Muscle layer of colon (tissue), 2 donors: ENCODE measurements around the gene DTNA.
"Not testable (repeated sequence)": the region's sequence is repeated elsewhere in the genome, so short reads cannot be mapped to it uniquely, and the experiment has no call there.

Source experiments
- H3K27ac ChIP-seq: one replicate; pipeline ENCODE4 v1.7.0; 2013; ENCODE audit warnings: low read depth, mild to moderate bottlenecking, low read length, moderate library complexity
- H3K27me3 ChIP-seq, 2 donors: one replicate each; pipeline ENCODE4 v1.7.0; 2013; ENCODE audit warnings: low read length in 2 of 2, mild to moderate bottlenecking in 2 of 2; ENCODE audit not compliant: insufficient read depth in 2 of 2, control insufficient read depth in 1 of 2
- H3K36me3 ChIP-seq: one replicate; pipeline ENCODE4 v1.7.0; 2013; ENCODE audit warnings: mild to moderate bottlenecking, low read length; ENCODE audit not compliant: insufficient read depth
- H3K4me1 ChIP-seq: one replicate; pipeline ENCODE4 v1.7.0; 2013; ENCODE audit warnings: mild to moderate bottlenecking, low read length; ENCODE audit not compliant: insufficient read depth
- H3K4me3 ChIP-seq, 2 donors: one replicate each; pipeline ENCODE4 v1.7.0; 2013; ENCODE audit warnings: low read length in 2 of 2, low read depth in 1 of 2, mild to moderate bottlenecking in 1 of 2, moderate library complexity in 1 of 2
- H3K9ac ChIP-seq: one replicate; pipeline ENCODE4 v1.7.0; 2013; ENCODE audit warnings: low read length
- H3K9me3 ChIP-seq: one replicate; pipeline ENCODE4 v1.7.0; 2013; ENCODE audit warnings: mild to moderate bottlenecking, low read length
- donor health status: abdominal sarcoma.
- donor health status: Adenocarcinoma of cecum.

DTNA gene

DNA sequence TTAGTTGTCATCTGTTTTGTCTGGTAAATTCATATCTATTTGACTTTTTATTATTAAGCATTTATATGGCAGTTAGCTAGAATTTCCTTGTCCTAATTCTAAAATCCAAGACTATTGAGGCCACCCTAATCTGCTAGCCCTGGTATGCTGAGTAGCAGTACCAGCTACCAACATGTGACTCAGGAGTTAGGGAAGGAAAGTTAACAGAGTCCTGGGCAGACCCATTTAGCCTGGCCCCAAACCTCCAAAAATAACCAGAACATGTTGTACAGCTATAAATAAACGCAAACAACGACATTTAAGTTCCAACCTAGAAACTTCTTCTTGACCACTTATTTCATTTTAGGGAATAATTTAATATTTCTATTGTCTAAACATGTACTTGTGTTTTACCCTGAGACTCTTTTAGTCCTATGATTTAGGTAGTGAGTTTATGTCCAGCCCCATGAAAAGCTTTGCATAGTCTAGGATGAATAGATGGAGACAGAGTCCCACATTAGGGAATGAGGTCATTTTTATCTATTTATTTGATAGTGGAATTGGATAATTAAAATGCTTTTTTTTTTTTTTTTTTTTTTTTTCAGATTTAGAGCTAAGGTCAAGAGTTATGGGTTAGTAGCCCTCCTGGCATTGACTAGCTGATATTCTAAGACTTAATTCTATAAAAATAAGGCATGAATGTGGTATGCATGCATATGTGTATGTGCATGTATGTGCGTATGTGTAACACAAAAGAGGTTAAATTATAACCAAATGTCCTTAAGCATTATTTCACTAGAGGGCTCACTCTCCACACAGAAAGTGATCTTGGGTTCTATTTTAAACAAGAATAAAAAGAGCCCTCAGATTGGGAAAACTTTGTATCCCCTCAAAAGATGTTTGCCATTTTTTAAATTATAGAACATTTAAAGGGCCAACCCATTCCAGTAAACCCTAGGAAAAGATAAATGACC, 171.1 kb downstream of the DTNA start:
- Histone ChIP-seq H3K9ac (no peak overlapping the region), H3K27ac (no peak overlapping the region), H3K4me1 (peaks cover 15% of the 10 kb centered on the region), H3K27me3 (no peaks in the 10 kb centered on the region), H3K9me3 (no peaks in the 10 kb centered on the region), H3K4me3 (no peak overlapping the region), H3K36me3 (peaks cover 17% of the 10 kb centered on the region)

DNA sequence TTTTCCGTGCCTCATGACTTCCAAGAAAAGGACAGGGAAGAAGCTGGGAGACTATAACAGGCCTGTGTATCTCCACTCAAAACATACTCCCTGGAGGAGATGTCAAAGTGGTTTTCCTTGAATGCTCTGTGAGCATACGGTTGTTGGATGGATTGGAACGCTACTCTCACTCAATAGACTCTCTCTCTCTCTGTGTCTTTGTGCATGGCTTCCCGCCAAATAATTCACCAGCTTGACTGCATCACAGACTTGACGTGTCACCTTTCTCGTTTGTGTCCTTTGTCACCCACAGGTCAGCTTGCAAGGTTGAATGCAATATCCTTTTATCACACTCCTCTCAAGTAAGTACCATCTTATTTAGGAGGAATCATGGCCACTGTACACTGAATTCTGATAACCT, 174.3 kb downstream of the DTNA start:
- Histone ChIP-seq H3K9me3 (no peaks in the 10 kb centered on the region), H3K9ac (no peak overlapping the region), H3K27ac (no peak overlapping the region), H3K4me1 (peaks cover 15% of the 10 kb centered on the region), H3K36me3 (peaks cover 28% of the 10 kb centered on the region), H3K4me3 (no peak overlapping the region), H3K27me3 (no peaks in the 10 kb centered on the region)

DNA sequence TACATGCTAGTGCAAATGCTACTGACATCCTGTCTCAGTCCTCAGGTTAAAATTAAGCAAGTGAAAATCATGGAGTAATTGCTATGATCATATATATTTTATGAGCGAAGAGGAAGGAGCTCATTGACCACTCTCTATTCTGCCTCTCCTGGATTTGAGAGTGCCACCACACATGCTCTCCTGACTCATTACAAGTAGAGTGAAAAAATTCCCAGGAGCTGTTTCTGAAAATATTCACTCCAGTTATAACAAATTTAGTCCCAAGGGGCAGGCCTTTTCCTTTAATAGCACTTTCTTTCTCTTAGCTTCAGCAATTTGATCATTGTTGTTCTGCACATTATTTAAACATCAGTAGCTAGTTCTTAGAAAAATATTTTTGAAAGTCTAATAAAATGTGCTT, 176.1 kb downstream of the DTNA start:
- H3K27ac ChIP-seq, result no peak overlapping the region
- H3K36me3 ChIP-seq, result peaks cover 36% of the 10 kb centered on the region
- no peaks in the 10 kb centered on the region for H3K4me1 ChIP-seq

DNA sequence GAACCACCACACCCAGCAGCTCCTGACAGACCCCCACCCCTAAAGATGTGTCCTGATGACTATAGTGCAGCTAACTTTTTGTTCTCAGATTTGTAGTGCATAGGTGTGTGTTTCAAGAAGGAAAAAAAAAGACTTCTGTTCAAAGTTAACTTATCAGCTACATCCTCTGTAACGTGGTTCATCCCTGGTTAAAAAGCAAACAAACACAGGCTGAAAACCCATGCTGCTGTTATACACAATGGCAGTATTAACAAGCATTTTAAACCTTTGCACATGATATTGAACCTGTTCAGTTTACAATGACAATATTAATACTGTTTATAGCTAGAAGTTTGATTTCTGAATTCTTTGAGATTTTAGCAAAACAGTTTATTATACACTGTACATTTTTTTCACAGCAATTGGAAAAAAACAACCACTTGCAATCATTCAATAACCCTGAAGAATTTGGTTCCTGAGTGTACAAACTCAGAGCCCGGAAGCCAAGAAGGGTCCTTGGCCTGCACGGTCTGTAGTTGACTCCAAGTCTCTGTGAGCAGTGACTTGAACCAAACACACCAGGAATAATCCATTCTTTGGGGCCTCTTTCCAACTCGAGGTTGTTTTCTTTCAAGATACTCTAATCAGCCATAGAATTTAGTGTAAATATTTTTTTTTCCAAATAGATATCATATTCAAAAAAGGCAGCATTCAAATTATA, 177.9 kb downstream of the DTNA start:
- Histone ChIP-seq H3K9ac (no peak overlapping the region), H3K27ac (no peak overlapping the region), H3K4me3 (no peak overlapping the region), H3K4me1 (no peaks in the 10 kb centered on the region), H3K9me3 (no peaks in the 10 kb centered on the region), H3K36me3 (peaks cover 37% of the 10 kb centered on the region), H3K27me3 (no peaks in the 10 kb centered on the region)

More for the DNA sequence above, 176.1 kb downstream of the DTNA start:
- Histone ChIP-seq H3K27me3 (no peaks in the 10 kb centered on the region), H3K9me3 (no peaks in the 10 kb centered on the region), H3K4me3 (no peak overlapping the region), H3K9ac (no peak overlapping the region)

DNA sequence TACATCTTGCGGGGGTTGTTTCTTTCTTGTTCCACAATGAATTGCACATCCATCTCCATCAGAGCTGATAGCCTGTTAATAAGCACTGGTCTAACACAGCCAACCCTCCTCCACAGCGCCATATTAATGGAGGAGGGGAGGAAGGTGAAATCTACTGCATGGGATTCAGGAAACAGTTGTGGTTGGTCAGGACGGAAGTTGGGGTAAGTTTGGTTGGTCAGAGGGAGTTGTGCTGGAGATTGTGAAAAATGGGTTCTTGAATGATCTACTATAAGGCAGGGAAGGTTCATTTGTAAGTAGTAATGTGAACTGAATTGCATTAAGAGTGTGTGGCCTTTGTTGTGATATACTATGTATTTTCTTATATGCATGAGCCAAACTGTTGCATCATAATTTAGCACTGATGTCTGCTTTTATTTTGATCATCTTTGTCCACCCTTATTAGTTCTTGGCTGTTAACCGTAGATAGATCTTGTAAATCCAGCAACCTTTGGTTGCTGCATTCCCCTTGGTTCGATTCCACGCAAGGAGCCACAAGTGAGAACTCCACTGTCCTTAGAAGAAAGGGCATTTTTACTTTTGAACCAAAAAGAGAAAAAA, 180.5 kb downstream of the DTNA start:
- H3K27ac ChIP-seq, result no peak overlapping the region
- no peak overlapping the region for H3K4me3 ChIP-seq
- no peaks in the 10 kb centered on the region for H3K4me1 ChIP-seq
- H3K27me3 ChIP-seq, result no peaks in the 10 kb centered on the region
- no peak overlapping the region for H3K9ac ChIP-seq
- no peaks in the 10 kb centered on the region for H3K9me3 ChIP-seq
- H3K36me3 ChIP-seq, result peaks cover 30% of the 10 kb centered on the region

DNA sequence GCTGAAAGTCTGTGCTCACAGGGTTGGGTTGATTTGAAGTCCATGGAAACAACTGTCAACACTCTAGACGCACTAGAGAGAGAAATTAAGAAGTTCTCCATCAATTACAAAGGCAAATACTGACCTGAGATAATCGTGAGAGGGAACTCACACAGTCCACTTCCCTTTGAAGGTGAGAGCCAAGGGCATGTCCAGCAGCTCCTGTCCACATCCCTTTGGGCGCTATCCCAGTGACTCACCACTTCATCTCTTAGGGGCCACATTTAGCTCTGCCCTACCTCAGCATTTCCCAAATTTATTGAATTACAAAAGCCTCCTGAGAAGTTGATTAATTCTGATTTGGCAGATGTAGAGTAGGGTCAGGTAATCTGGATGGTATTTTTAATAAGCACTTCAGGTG, 182.3 kb downstream of the DTNA start:
- Histone ChIP-seq H3K4me1 (no peaks in the 10 kb centered on the region), H3K4me3 (no peak overlapping the region), H3K36me3 (peaks cover 30% of the 10 kb centered on the region), H3K27me3 (no peaks in the 10 kb centered on the region), H3K9me3 (no peaks in the 10 kb centered on the region), H3K9ac (no peak overlapping the region), H3K27ac (no peak overlapping the region)

DNA sequence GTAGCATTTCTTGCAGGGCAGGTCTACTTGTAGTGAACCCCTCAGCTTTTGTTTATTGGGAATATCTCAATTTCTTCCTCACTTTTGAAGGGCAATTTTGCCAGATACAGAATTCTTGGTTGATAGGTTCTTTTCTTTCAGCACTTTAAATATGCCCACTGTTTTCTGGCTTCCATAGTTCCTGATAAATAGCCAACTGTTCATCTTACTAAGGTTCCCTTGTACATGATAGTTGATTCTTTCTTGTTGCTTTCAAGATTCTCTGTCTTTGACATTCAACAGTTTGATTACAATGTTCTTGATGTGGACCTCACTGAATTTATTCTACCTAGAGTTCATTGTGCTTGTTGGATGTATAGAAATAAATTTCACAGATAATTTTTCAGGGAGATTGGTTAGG, 183.1 kb downstream of the DTNA start:
- no peaks in the 10 kb centered on the region for H3K9me3 ChIP-seq

DNA sequence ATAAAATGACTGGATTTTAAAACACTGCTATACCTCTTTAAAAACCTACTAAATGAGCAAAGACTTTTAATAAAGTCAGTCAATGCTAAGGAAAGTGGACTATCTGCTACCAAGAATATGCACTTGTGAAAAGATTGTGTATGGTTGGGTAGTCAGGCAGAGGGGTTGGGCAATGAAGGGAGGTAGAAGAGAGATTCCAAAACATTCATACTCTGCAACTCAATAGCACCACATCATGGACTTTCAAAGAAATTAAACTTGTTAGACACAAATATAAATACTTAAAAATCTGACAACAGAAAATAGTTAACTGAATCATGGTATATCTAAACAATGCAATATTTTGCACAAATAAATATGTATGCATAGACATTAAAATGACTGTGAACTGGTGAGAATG, 191.2 kb downstream of the DTNA start:
- Histone ChIP-seq H3K27me3 (no peaks in the 10 kb centered on the region), H3K27ac (no peak overlapping the region), H3K36me3 (no peaks in the 10 kb centered on the region), H3K4me3 (no peak overlapping the region), H3K9ac (no peak overlapping the region), H3K4me1 (no peaks in the 10 kb centered on the region), H3K9me3 (no peaks in the 10 kb centered on the region)

More for the DNA sequence above, 183.1 kb downstream of the DTNA start:
- Histone ChIP-seq H3K4me3 (no peak overlapping the region), H3K4me1 (no peaks in the 10 kb centered on the region), H3K27me3 (no peaks in the 10 kb centered on the region), H3K36me3 (peaks cover 30% of the 10 kb centered on the region), H3K9ac (no peak overlapping the region), H3K27ac (no peak overlapping the region)

DNA sequence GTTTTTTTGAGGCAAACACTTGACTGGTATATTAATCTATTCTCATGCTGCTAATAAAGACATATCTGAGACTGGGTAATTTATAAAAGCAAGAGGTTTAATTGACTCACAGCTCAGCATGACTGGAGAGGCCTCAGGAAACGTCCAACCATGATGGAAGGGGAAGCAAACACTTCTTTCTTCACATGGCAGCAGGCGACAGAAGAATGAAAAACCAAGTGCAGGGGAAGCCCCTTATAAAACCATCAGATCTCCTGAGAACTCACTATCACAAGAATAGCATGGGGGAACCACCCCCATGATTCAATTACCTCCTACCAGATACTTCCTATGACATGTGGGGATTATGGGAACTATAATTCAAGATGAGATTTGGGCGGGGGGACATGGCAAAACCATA, 194.9 kb downstream of the DTNA start:
- Histone ChIP-seq H3K9me3 (no peaks in the 10 kb centered on the region), H3K9ac (no peak overlapping the region), H3K27ac (no peak overlapping the region), H3K4me3 (no peak overlapping the region), H3K36me3 (no peaks in the 10 kb centered on the region), H3K27me3 (no peaks in the 10 kb centered on the region), H3K4me1 (no peaks in the 10 kb centered on the region)

DNA sequence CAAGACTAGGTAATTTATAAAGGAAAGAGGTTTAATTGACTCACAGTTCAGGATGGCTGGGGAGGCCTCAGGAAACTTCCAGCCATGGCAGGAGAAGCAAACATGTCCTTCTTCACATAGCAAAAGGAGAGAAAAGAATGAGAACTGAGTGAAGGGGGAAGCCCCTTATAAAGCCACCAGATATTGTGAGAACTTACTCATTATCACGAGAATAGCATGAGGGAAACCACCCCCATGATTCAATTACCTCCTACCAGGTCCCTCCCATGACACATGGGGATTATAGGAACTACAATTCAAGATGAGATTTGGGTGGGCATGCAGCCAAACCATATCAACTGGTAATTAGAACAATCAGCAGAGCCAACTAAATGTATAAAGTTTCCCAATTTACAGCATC, 196.9 kb downstream of the DTNA start:
- H3K27me3 ChIP-seq, H3K4me1 ChIP-seq, H3K36me3 ChIP-seq, H3K4me3 ChIP-seq, H3K27ac ChIP-seq, H3K9me3 ChIP-seq, H3K9ac ChIP-seq: not testable (repeated sequence)

DNA sequence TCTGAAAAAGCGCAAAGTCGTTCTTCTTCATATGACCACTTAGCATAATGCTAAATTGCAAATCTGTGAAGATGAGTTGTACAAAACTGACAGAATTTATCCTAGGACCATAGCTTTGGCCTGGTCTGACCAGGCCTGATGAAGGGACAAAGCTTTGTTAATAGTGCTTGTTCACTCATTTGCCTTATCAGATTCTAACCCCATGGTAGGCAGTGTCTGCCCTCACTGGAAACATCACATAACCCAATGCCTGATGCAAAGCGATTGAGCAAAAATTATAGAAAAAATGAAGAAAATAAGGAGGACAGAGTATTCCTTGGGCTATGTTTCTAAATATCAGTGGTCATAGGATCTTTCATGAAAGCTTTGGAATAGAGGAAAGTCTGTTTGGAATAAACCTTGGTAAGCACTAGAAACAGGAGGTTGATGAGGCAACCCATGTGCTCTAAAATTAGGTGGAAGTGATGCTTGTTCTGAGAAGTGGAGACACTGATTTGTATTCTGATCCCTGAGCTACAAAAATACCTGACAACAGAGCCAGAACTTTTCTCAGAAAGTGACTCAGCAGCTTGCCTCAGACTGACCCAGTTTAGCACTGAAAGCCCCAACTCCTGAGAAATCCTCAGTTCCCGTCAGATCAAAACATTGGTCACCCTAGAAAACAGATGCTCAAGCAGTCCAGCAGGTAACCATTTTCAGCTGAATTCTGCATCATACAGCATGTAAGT, 199.7 kb downstream of the DTNA start:
- Histone ChIP-seq H3K9ac (no peak overlapping the region), H3K36me3 (no peaks in the 10 kb centered on the region), H3K4me1 (no peaks in the 10 kb centered on the region), H3K4me3 (no peak overlapping the region), H3K27ac (no peak overlapping the region), H3K27me3 (no peaks in the 10 kb centered on the region), H3K9me3 (no peaks in the 10 kb centered on the region)
